GM12878 (cell line): ENCODE data around the gene SPACA1. TPM values are rescaled to one million over a fixed set of nuclear protein-coding genes. Genes with fewer than 3 reads are reported as not detected.
A peak's percentile ranks its signal among the peaks of the same experiment; 100 is the strongest.

Experiments
- ATAC-seq: fragments of 200-7000 bp; cut with Tn5 transposase; 3 replicates; pipeline ENCODE4 v1.9.1; 2020; ENCODE audit warnings: mild to moderate bottlenecking, moderate library complexity
- BruUV-seq: library from RNA; stranded (reverse); fragments of 400-500 nt; replicated peaks from 2 replicates; lab custom pipeline; 2021; lab: Mats Ljungman, UMichigan
- CTCF ChIA-PET: fragments of 300-600 bp; sonication (Branson Sonifier 250); formaldehyde crosslinking; extraction: SDS; loops from one replicate; lab custom pipeline; 2021; ENCODE audit warnings: inconsistent platforms; lab: Yijun Ruan, JAX
- POLR2A ChIA-PET: fragments of 350-600 bp; formaldehyde crosslinking; extraction: SDS; loops from one replicate; lab custom pipeline; 2021; ENCODE audit warnings: inconsistent platforms; lab: Charles Lee
- RAD21 ChIA-PET: fragments of 300-600 bp; sonication (Branson Sonifier 250); formaldehyde crosslinking; loops from one replicate; lab custom pipeline; 2023; ENCODE audit warnings: antibody characterized with exemption; ENCODE audit not compliant: unreplicated experiment; lab: Charles Lee
- SMC1A ChIA-PET: fragments of 300-600 bp; sonication (Branson Sonifier 250); formaldehyde crosslinking; loops from one replicate; lab custom pipeline; 2023; ENCODE audit not compliant: unreplicated experiment, uncharacterized antibody; lab: Charles Lee
- DNase-seq: peaks from one replicate; pipeline ENCODE4 v3.0.0-alpha.2; 2011; ENCODE audit warnings: low read depth, low spot score
- FAIRE-seq: peaks from 3 replicates; lab custom pipeline; 2011; peaks lifted over from hg19 to GRCh38; lab: Jason Lieb, UNC
- H2AFZ ChIP-seq: 2 replicates; pipeline ENCODE4 v1.6.0; 2011; ENCODE audit warnings: low read depth, low read length, control low read depth; ENCODE audit not compliant: control insufficient read depth
- H3K27ac ChIP-seq: 2 replicates; pipeline ENCODE4 v1.5.1; 2011; ENCODE audit warnings: control low read depth; ENCODE audit not compliant: control insufficient read depth, insufficient read depth
- H3K27me3 ChIP-seq, 2 experiments: replicated peaks in 1 of 2; 2 replicates each; pipeline versions ENCODE4 v1.6.0 to v1.6.1; 2011; ENCODE audit warnings: low read length in 1 of 2; ENCODE audit not compliant: control insufficient read depth in 2 of 2, insufficient read depth in 2 of 2
- H3K36me3 ChIP-seq, 2 experiments: 2 replicates each; pipeline ENCODE4 v1.5.1; 2011; ENCODE audit warnings: low read length in 1 of 2; ENCODE audit not compliant: control insufficient read depth in 2 of 2, insufficient read depth in 2 of 2
- H3K4me1 ChIP-seq: 2 replicates; pipeline ENCODE4 v1.6.1; 2011; ENCODE audit warnings: mild to moderate bottlenecking, low read length, moderate library complexity, mixed read lengths; ENCODE audit not compliant: control insufficient read depth, insufficient read depth
- H3K4me2 ChIP-seq: 2 replicates; pipeline ENCODE4 v1.6.0; 2011; ENCODE audit warnings: control low read depth; ENCODE audit not compliant: control insufficient read depth, insufficient read depth
- H3K4me3 ChIP-seq: fragments of 200-600 bp; sonication (generic); 2 replicates; pipeline ENCODE4 v1.5.1; 2016
- H3K79me2 ChIP-seq: 2 replicates; pipeline ENCODE4 v1.6.0; 2011; ENCODE audit warnings: low read length; ENCODE audit not compliant: control insufficient read depth, insufficient read depth
- H3K9ac ChIP-seq: 2 replicates; pipeline ENCODE4 v1.8.0; 2011; ENCODE audit warnings: low read length, control low read depth, mixed read lengths; ENCODE audit not compliant: control insufficient read depth, insufficient read depth
- H3K9me3 ChIP-seq: replicated peaks from 3 replicates; pipeline ENCODE4 v1.5.1; 2011; ENCODE audit warnings: mild to moderate bottlenecking, low read length; ENCODE audit not compliant: control insufficient read depth, insufficient read depth
- H4K20me1 ChIP-seq: 2 replicates; pipeline ENCODE4 v1.6.0; 2011; ENCODE audit not compliant: control insufficient read depth, insufficient read depth
- FOS ChIP-seq: IDR thresholded peaks from 3 replicates; pipeline ENCODE4 v1.6.1; 2011; ENCODE audit warnings: borderline replicate concordance; ENCODE audit not compliant: insufficient read length; ENCODE audit errors: extremely low read depth
- FOXM1 ChIP-seq: IDR thresholded peaks from 2 replicates; pipeline ENCODE4 v1.6.1; 2012; ENCODE audit warnings: low read depth, mild to moderate bottlenecking, inconsistent platforms, low read length, moderate library complexity
- NFYB ChIP-seq: IDR thresholded peaks from 2 replicates; pipeline ENCODE4 v1.6.1; 2011; ENCODE audit warnings: low read depth, mild to moderate bottlenecking, low read length, improper control_type of control experiment, moderate library complexity; ENCODE audit not compliant: insufficient read depth
- PAX5 ChIP-seq: IDR thresholded peaks from 2 replicates; pipeline ENCODE4 v1.6.1; 2011; ENCODE audit warnings: low read depth, low read length, borderline replicate concordance
- RFX5 ChIP-seq: IDR thresholded peaks from 2 replicates; pipeline ENCODE4 v1.6.1; 2011; ENCODE audit warnings: low read depth, low read length, improper control_type of control experiment
- ZBED1 ChIP-seq: IDR thresholded peaks from 2 replicates; pipeline ENCODE4 v1.6.1; 2016; ENCODE audit warnings: borderline replicate concordance
- ZSCAN29 ChIP-seq: fragments of 450-650 bp; IDR thresholded peaks from 2 replicates; pipeline ENCODE4 v1.6.1; 2017; ENCODE audit warnings: mild to moderate bottlenecking, moderate library complexity
- WGBS: methylation state at CpG from one replicate; pipeline ENCODE4 v1.1.6; 2016; ENCODE audit warnings: low lambda C conversion rate; ENCODE audit not compliant: insufficient replicate concordance, insufficient coverage; ENCODE audit errors: missing lambda C conversion rate; 5-methylcytosine and 5-hydroxymethylcytosine counted together
- in situ Hi-C: fragments of 300-500 bp; cut with MboI; formaldehyde crosslinking; loops from 9 replicates; pipeline ENCODE4 v1.14.3; 2018; ENCODE audit warnings: mixed read lengths
- intact Hi-C: fragments of 100-400 bp; cut with micrococcal nuclease; formaldehyde crosslinking; loops from one replicate; pipeline ENCODE4 v1.14.2; 2022; ENCODE audit not compliant: unreplicated experiment
- polyA plus RNA-seq, 11 experiments: library from polyadenylated mRNA; depleted of rRNA in 4 of 11; unstranded in 6 of 11; stranded (reverse) in 5 of 11; fragments of >200 nt; fragmentation: Nextera tagmentation in 4 of 11; fragmentation: Illumina TruSeq in 1 of 11; extraction: Ambion mirVana in 4 of 11; extraction: Trizol in 1 of 11; gene quantifications; 1 replicate in 1 of 11; 2 replicates in 10 of 11; pipeline versions ENCODE4 v1.2.1 to v1.2.3, GENCODE V29; 2011 to 2016; ENCODE audit warnings: inconsistent platforms in 2 of 11, missing spikeins in 2 of 11, low read depth in 1 of 11
- total RNA-seq, 4 experiments: library from RNA; depleted of rRNA in 3 of 4; stranded (reverse); fragments of >200 nt in 3 of 4; fragmentation: Illumina TruSeq in 1 of 4; extraction: Trizol in 1 of 4; gene quantifications; 2 replicates each; pipeline versions ENCODE4 v1.2.1 to v1.2.3, GENCODE V29; 2013 to 2021
- TF ChIP-seq, protein P1 (sequence below): fragments of 450-650 bp; IDR thresholded peaks from 2 replicates; pipeline ENCODE4 v1.6.1; 2018; ENCODE audit warnings: borderline replicate concordance, mild to moderate bottlenecking; ENCODE audit not compliant: partially characterized antibody
- TF ChIP-seq, protein P2 (sequence below): fragments of 450-650 bp; IDR thresholded peaks from 2 replicates; pipeline ENCODE4 v1.6.1; 2017; ENCODE audit warnings: mild to moderate bottlenecking, moderate library complexity
- TF ChIP-seq, protein P3 (sequence below): fragments of 450-650 bp; IDR thresholded peaks from 2 replicates; pipeline ENCODE4 v1.6.1; 2016; ENCODE audit warnings: mild to moderate bottlenecking, moderate library complexity, borderline replicate concordance
- TF ChIP-seq, protein P4 (sequence below): fragments of 450-650 bp; IDR thresholded peaks from 2 replicates; pipeline ENCODE4 v1.6.1; 2017; ENCODE audit warnings: borderline replicate concordance

The SPACA1 gene
- total and polyA plus RNA-seq, 10 of the 15 experiments (the other 5 are each of a cell fraction or from before 2014, with no cell fraction given), result not detected

DNA sequence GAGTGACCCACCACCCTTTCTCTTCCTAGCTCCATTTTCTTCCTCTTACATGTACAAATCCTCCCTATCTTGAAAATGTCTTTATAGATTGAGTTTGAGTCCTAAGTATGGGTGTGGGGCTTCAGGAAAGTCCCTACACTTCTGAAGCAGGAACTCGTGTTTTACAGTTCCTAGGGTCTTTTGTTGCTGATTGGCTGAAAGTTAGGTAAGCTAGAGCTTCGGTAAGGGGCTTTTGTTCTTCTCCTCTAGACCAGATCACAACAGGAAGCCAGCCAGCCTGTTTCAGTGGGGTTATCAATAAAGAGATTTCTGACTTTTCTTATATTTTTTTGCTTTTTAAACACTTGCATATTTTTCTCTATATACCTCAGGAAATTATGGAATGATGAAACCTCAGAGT lies 67.2 kb downstream of the SPACA1 start:
- in situ Hi-C loops, result no loop called here
- TF ChIP-seq, protein P1, sequence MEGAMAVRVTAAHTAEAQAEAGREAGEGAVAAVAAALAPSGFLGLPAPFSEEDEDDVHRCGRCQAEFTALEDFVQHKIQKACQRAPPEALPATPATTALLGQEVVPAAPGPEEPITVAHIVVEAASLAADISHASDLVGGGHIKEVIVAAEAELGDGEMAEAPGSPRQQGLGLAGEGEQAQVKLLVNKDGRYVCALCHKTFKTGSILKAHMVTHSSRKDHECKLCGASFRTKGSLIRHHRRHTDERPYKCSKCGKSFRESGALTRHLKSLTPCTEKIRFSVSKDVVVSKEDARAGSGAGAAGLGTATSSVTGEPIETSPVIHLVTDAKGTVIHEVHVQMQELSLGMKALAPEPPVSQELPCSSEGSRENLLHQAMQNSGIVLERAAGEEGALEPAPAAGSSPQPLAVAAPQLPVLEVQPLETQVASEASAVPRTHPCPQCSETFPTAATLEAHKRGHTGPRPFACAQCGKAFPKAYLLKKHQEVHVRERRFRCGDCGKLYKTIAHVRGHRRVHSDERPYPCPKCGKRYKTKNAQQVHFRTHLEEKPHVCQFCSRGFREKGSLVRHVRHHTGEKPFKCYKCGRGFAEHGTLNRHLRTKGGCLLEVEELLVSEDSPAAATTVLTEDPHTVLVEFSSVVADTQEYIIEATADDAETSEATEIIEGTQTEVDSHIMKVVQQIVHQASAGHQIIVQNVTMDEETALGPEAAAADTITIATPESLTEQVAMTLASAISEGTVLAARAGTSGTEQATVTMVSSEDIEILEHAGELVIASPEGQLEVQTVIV, result no peak
- TF ChIP-seq ZBED1 (no peak), ZSCAN29 (no peak), RFX5 (no peak), FOS (no peak), PAX5 (no peak), NFYB (peak; percentile 84), FOXM1 (0 out of 2 replicates have a peak, but pooled peaks have one; percentile 35)
- TF ChIP-seq, protein P2, sequence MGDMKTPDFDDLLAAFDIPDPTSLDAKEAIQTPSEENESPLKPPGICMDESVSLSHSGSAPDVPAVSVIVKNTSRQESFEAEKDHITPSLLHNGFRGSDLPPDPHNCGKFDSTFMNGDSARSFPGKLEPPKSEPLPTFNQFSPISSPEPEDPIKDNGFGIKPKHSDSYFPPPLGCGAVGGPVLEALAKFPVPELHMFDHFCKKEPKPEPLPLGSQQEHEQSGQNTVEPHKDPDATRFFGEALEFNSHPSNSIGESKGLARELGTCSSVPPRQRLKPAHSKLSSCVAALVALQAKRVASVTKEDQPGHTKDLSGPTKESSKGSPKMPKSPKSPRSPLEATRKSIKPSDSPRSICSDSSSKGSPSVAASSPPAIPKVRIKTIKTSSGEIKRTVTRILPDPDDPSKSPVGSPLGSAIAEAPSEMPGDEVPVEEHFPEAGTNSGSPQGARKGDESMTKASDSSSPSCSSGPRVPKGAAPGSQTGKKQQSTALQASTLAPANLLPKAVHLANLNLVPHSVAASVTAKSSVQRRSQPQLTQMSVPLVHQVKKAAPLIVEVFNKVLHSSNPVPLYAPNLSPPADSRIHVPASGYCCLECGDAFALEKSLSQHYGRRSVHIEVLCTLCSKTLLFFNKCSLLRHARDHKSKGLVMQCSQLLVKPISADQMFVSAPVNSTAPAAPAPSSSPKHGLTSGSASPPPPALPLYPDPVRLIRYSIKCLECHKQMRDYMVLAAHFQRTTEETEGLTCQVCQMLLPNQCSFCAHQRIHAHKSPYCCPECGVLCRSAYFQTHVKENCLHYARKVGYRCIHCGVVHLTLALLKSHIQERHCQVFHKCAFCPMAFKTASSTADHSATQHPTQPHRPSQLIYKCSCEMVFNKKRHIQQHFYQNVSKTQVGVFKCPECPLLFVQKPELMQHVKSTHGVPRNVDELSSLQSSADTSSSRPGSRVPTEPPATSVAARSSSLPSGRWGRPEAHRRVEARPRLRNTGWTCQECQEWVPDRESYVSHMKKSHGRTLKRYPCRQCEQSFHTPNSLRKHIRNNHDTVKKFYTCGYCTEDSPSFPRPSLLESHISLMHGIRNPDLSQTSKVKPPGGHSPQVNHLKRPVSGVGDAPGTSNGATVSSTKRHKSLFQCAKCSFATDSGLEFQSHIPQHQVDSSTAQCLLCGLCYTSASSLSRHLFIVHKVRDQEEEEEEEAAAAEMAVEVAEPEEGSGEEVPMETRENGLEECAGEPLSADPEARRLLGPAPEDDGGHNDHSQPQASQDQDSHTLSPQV, result no peak
- TF ChIP-seq, protein P3, sequence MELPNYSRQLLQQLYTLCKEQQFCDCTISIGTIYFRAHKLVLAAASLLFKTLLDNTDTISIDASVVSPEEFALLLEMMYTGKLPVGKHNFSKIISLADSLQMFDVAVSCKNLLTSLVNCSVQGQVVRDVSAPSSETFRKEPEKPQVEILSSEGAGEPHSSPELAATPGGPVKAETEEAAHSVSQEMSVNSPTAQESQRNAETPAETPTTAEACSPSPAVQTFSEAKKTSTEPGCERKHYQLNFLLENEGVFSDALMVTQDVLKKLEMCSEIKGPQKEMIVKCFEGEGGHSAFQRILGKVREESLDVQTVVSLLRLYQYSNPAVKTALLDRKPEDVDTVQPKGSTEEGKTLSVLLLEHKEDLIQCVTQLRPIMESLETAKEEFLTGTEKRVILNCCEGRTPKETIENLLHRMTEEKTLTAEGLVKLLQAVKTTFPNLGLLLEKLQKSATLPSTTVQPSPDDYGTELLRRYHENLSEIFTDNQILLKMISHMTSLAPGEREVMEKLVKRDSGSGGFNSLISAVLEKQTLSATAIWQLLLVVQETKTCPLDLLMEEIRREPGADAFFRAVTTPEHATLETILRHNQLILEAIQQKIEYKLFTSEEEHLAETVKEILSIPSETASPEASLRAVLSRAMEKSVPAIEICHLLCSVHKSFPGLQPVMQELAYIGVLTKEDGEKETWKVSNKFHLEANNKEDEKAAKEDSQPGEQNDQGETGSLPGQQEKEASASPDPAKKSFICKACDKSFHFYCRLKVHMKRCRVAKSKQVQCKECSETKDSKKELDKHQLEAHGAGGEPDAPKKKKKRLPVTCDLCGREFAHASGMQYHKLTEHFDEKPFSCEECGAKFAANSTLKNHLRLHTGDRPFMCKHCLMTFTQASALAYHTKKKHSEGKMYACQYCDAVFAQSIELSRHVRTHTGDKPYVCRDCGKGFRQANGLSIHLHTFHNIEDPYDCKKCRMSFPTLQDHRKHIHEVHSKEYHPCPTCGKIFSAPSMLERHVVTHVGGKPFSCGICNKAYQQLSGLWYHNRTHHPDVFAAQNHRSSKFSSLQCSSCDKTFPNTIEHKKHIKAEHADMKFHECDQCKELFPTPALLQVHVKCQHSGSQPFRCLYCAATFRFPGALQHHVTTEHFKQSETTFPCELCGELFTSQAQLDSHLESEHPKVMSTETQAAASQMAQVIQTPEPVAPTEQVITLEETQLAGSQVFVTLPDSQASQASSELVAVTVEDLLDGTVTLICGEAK, result peak; percentile 15; the same call in 1 of the 2 replicates
- TF ChIP-seq, protein P4, sequence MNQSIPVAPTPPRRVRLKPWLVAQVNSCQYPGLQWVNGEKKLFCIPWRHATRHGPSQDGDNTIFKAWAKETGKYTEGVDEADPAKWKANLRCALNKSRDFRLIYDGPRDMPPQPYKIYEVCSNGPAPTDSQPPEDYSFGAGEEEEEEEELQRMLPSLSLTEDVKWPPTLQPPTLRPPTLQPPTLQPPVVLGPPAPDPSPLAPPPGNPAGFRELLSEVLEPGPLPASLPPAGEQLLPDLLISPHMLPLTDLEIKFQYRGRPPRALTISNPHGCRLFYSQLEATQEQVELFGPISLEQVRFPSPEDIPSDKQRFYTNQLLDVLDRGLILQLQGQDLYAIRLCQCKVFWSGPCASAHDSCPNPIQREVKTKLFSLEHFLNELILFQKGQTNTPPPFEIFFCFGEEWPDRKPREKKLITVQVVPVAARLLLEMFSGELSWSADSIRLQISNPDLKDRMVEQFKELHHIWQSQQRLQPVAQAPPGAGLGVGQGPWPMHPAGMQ, result no peak

More for the DNA sequence above, 67.2 kb downstream of the SPACA1 start:
- Histone ChIP-seq H3K9me3 (no peaks in the 10 kb centered on the region; the same call in 2 of the 3 replicates), H3K27ac (peak overlapping the region; percentile 15; the same call in 1 of the 2 replicates), H4K20me1 (no peaks in the 10 kb centered on the region), H3K4me1 (no peaks in the 10 kb centered on the region), H3K9ac (no peak overlapping the region), H3K4me2 (no peak overlapping the region; the same call in 1 of the 2 replicates), H3K79me2 (no peaks in the 10 kb centered on the region), H3K4me3 (no peak overlapping the region), H3K27me3 (no peaks in the 10 kb centered on the region; a peak in 1 of 4 replicates), H3K36me3 (no peaks in the 10 kb centered on the region), H2AFZ (no peak overlapping the region; the same call in 1 of the 2 replicates)
- ChIA-PET RAD21 (interaction anchor here (0.9 to 1.2 kb wide), 2 partner anchors 27 to 50 kb away, joined by 3 to 6 read pairs; no protein-coding TSS in a partner anchor), POLR2A (no interaction called here), CTCF (interaction anchor here (1.6 kb wide), 1 partner anchor 27 kb away, joined by 5 read pairs; no protein-coding TSS in a partner anchor), SMC1A (interaction anchor here (0.6 to 2.1 kb wide), 10 partner anchors 9 to 186 kb away, joined by 3 to 7 read pairs (median 4); partner anchors contain the start of gene CNR1)
- 0% methylated on average over 2 of the region's 2 CpGs for WGBS
- FAIRE-seq (peak; percentile 82), DNase-seq (no peak), ATAC-seq (peak; percentile 93)
- BruUV-seq, result no TSS peak
- intact Hi-C loops, result no loop called here
